SU-DHL-6 (cell line): ENCODE results near the gene GOLGA1.

Experiments
- H2AFZ ChIP-seq: fragments of 200-600 bp; sonication (generic); 2 replicates; pipeline ENCODE4 v1.6.1; 2014; ENCODE audit warnings: low read depth, mild to moderate bottlenecking, moderate library complexity, mixed read lengths, antibody characterized with exemption, low read length; ENCODE audit not compliant: severe bottlenecking
- H3F3A ChIP-seq: fragments of 200-600 bp; shearing (Covaris generic); 2 replicates; pipeline ENCODE4 v1.6.0; 2016; ENCODE audit warnings: antibody characterized with exemption, mild to moderate bottlenecking; ENCODE audit not compliant: insufficient read depth
- H3K27ac ChIP-seq: fragments of 200-600 bp; sonication (generic); 2 replicates; pipeline ENCODE4 v1.5.1; 2016; ENCODE audit warnings: low read depth, mild to moderate bottlenecking, low read length, moderate library complexity, mixed read lengths
- H3K27me3 ChIP-seq: fragments of 200-600 bp; sonication (generic), shearing (Covaris generic); 2 replicates; pipeline ENCODE4 v1.6.0; 2014; ENCODE audit warnings: mild to moderate bottlenecking, low read length
- H3K36me3 ChIP-seq: fragments of 200-600 bp; sonication (generic); 2 replicates; pipeline ENCODE4 v1.6.1; 2014; ENCODE audit warnings: mild to moderate bottlenecking, low read length, mixed read lengths
- H3K4me2 ChIP-seq: fragments of 300-600, 200-600 bp; shearing (Covaris generic), sonication (generic); 2 replicates; pipeline ENCODE4 v1.6.0; 2014; ENCODE audit warnings: low read length, low read depth, mild to moderate bottlenecking; ENCODE audit not compliant: poor library complexity, severe bottlenecking
- H3K4me3 ChIP-seq: fragments of 200-600 bp; sonication (generic); 2 replicates; pipeline ENCODE4 v1.5.1; 2014; ENCODE audit warnings: antibody characterized with exemption, low read length, mild to moderate bottlenecking, mixed read lengths; ENCODE audit not compliant: insufficient read depth, poor library complexity, severe bottlenecking
- H3K79me2 ChIP-seq: fragments of 200-600 bp; sonication (generic); 2 replicates; pipeline ENCODE4 v1.6.1; 2014; ENCODE audit warnings: mild to moderate bottlenecking, low read length, moderate library complexity; ENCODE audit not compliant: insufficient read depth
- H3K9ac ChIP-seq: fragments of 200-600 bp; sonication (generic); 2 replicates; pipeline ENCODE4 v1.7.0; 2014; ENCODE audit warnings: mild to moderate bottlenecking, low read length
- H3K9me2 ChIP-seq: fragments of 200-600 bp; sonication (generic); replicated peaks from 2 replicates; pipeline ENCODE4 v1.6.1; 2014; ENCODE audit warnings: low read length; ENCODE audit not compliant: insufficient read depth
- H3K9me3 ChIP-seq: fragments of 200-600 bp; sonication (generic); 2 replicates; pipeline ENCODE4 v1.6.1; 2014; ENCODE audit warnings: low read length, mixed read lengths; ENCODE audit not compliant: insufficient read depth
- H4K20me1 ChIP-seq: fragments of 200-600 bp; sonication (generic); 2 replicates; pipeline ENCODE4 v1.6.1; 2014; ENCODE audit warnings: low read depth, mild to moderate bottlenecking, antibody characterized with exemption, low read length, moderate library complexity, mixed read lengths
- CTCF ChIP-seq: fragments of 200-600 bp; sonication (generic); IDR thresholded peaks from one replicate; pipeline ENCODE4 v1.5.1; 2017; ENCODE audit warnings: antibody characterized with exemption, mild to moderate bottlenecking, low read length, moderate library complexity; ENCODE audit not compliant: insufficient read depth, poor library complexity, severe bottlenecking
- EZH2phosphoT487 ChIP-seq: fragments of 200-600 bp; sonication (generic), shearing (Covaris generic); conservative IDR thresholded peaks from 2 replicates; pipeline ENCODE4 v1.6.1; 2018; ENCODE audit warnings: mild to moderate bottlenecking, antibody characterized with exemption, low read length, moderate library complexity, mixed read lengths

GOLGA1 gene

GRCh38 chr9:124835026-124835557 lies 105.8 kb downstream of the GOLGA1 start:
- no peaks in the 10 kb centered on the region for H3F3A ChIP-seq
- no peaks in the 10 kb centered on the region for H3K36me3 ChIP-seq
- no peak overlapping the region for H3K9ac ChIP-seq
- no peak overlapping the region for H2AFZ ChIP-seq
- no peaks in the 10 kb centered on the region for H3K9me3 ChIP-seq
- H3K79me2 ChIP-seq: no peaks in the 10 kb centered on the region
- H3K4me3 ChIP-seq: no peak overlapping the region
- no peaks in the 10 kb centered on the region for H3K27me3 ChIP-seq
- H3K4me2 ChIP-seq: no peak overlapping the region
- H3K27ac ChIP-seq: no peak overlapping the region
- TF ChIP-seq CTCF (no peak), EZH2phosphoT487 (no peak)
- H3K9me2 ChIP-seq: no peaks in the 10 kb centered on the region
- no peaks in the 10 kb centered on the region for H4K20me1 ChIP-seq

GRCh38 chr9:124834591-124834990 lies 106.3 kb downstream of the GOLGA1 start:
- H3K4me2 ChIP-seq: no peak overlapping the region
- no peak overlapping the region for H2AFZ ChIP-seq
- no peaks in the 10 kb centered on the region for H3K9me3 ChIP-seq
- H3K36me3 ChIP-seq: no peaks in the 10 kb centered on the region
- H3K4me3 ChIP-seq: no peak overlapping the region
- no peaks in the 10 kb centered on the region for H4K20me1 ChIP-seq
- no peaks in the 10 kb centered on the region for H3K79me2 ChIP-seq
- H3K27me3 ChIP-seq: no peaks in the 10 kb centered on the region
- no peak overlapping the region for H3K27ac ChIP-seq
- H3F3A ChIP-seq: no peaks in the 10 kb centered on the region
- H3K9ac ChIP-seq: no peak overlapping the region
- H3K9me2 ChIP-seq: no peaks in the 10 kb centered on the region
- no peak for TF ChIP-seq CTCF
- no peak for TF ChIP-seq EZH2phosphoT487

- Histone ChIP-seq H3F3A (no peaks in the 10 kb centered on the region), H3K27ac (no peak overlapping the region), H3K9me2 (no peaks in the 10 kb centered on the region), H2AFZ (no peak overlapping the region), H3K4me2 (no peak overlapping the region), H3K27me3 (no peaks in the 10 kb centered on the region), H4K20me1 (no peaks in the 10 kb centered on the region), H3K4me3 (no peak overlapping the region), H3K79me2 (no peaks in the 10 kb centered on the region), H3K9ac (no peak overlapping the region), H3K9me3 (no peaks in the 10 kb centered on the region), H3K36me3 (no peaks in the 10 kb centered on the region)
- no peak for TF ChIP-seq EZH2phosphoT487
- no peak for TF ChIP-seq CTCF
These were observed 109.1 kb downstream of the GOLGA1 start for GRCh38 chr9:124831642-124832364.
